ENCODE results near the gene ANGPTL4. TPM values are rescaled to one million over a fixed set of nuclear protein-coding genes. Genes with fewer than 3 reads are reported as not detected.
A peak's percentile ranks its signal among the peaks of the same experiment; 100 is the strongest.

The ANGPTL4 gene
- total and polyA plus RNA-seq, 2 of the 13 experiments (the other 11 are each of a cell fraction or from before 2014, with no cell fraction given) = 0.80 to 21.7 TPM

- TF ChIP-seq MAFG (CRISPR knock-in tag; IDR thresholded peaks at IDR 0.05) = no peak
- TF ChIP-seq ZNF678 (CRISPR knock-in tag; IDR thresholded peaks at IDR 0.05) = no peak
- no peak for TF ChIP-seq PCBP2 (optimal IDR thresholded peaks at IDR 0.05; ENCODE audit: low read depth, low read length, poor library complexity, severe bottlenecking)
- TF ChIP-seq TEAD3 (CRISPR knock-in tag; optimal IDR thresholded peaks at IDR 0.05; ENCODE audit: borderline replicate concordance) = peak; percentile 69
- TF ChIP-seq RFXANK (CRISPR knock-in tag; IDR thresholded peaks at IDR 0.05) = no peak
- peak; percentile 55; the same call in 1 of the 2 replicates for TF ChIP-seq ARID4A (CRISPR knock-in tag; IDR thresholded peaks at IDR 0.05; ENCODE audit: borderline replicate concordance)
- peak; percentile 85; the same call in 1 of the 2 replicates for TF ChIP-seq ZFP36L1 (CRISPR knock-in tag; IDR thresholded peaks at IDR 0.05)
- TF ChIP-seq ZBTB21 (CRISPR knock-in tag; IDR thresholded peaks at IDR 0.05) = 0 out of 2 replicates have a peak, but pooled peaks have one; percentile 38
- TF ChIP-seq, protein P1, sequence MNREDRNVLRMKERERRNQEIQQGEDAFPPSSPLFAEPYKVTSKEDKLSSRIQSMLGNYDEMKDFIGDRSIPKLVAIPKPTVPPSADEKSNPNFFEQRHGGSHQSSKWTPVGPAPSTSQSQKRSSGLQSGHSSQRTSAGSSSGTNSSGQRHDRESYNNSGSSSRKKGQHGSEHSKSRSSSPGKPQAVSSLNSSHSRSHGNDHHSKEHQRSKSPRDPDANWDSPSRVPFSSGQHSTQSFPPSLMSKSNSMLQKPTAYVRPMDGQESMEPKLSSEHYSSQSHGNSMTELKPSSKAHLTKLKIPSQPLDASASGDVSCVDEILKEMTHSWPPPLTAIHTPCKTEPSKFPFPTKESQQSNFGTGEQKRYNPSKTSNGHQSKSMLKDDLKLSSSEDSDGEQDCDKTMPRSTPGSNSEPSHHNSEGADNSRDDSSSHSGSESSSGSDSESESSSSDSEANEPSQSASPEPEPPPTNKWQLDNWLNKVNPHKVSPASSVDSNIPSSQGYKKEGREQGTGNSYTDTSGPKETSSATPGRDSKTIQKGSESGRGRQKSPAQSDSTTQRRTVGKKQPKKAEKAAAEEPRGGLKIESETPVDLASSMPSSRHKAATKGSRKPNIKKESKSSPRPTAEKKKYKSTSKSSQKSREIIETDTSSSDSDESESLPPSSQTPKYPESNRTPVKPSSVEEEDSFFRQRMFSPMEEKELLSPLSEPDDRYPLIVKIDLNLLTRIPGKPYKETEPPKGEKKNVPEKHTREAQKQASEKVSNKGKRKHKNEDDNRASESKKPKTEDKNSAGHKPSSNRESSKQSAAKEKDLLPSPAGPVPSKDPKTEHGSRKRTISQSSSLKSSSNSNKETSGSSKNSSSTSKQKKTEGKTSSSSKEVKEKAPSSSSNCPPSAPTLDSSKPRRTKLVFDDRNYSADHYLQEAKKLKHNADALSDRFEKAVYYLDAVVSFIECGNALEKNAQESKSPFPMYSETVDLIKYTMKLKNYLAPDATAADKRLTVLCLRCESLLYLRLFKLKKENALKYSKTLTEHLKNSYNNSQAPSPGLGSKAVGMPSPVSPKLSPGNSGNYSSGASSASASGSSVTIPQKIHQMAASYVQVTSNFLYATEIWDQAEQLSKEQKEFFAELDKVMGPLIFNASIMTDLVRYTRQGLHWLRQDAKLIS (CRISPR knock-in tag; IDR thresholded peaks at IDR 0.05) = no peak
- TF ChIP-seq GABPA (IDR thresholded peaks at IDR 0.05; ENCODE audit: low read depth, low read length) = no peak
- TF ChIP-seq GABPA (CRISPR knock-in tag; IDR thresholded peaks at IDR 0.05; ENCODE audit: low read depth) = no peak; the same call in 1 of the 2 replicates
- TF ChIP-seq SNAI1 (CRISPR knock-in tag; IDR thresholded peaks at IDR 0.05; ENCODE audit: borderline replicate concordance) = no peak
- TF ChIP-seq ISX (CRISPR knock-in tag; conservative IDR thresholded peaks at IDR 0.05) = no peak
- TF ChIP-seq MBNL3 (CRISPR knock-in tag; conservative IDR thresholded peaks at IDR 0.05) = no peak
- no peak for TF ChIP-seq TRIM24 (CRISPR knock-in tag; IDR thresholded peaks at IDR 0.05)
- TF ChIP-seq MXD1 (CRISPR knock-in tag; IDR thresholded peaks at IDR 0.05) = no peak
- TF ChIP-seq SIX1 (CRISPR knock-in tag; IDR thresholded peaks at IDR 0.05; ENCODE audit: borderline replicate concordance) = peak; percentile 82; the same call in 1 of the 2 replicates
- peak; percentile 42; the same call in 1 of the 2 replicates for TF ChIP-seq HIVEP1 (CRISPR knock-in tag; IDR thresholded peaks at IDR 0.05)
- no peak for TF ChIP-seq TEF (CRISPR knock-in tag; IDR thresholded peaks at IDR 0.05)
- TF ChIP-seq ZNF616 (CRISPR knock-in tag; IDR thresholded peaks at IDR 0.05; ENCODE audit: low read depth) = 0 out of 2 replicates have a peak, but pooled peaks have one; percentile 57
- no peak for TF ChIP-seq RARG (CRISPR knock-in tag; IDR thresholded peaks at IDR 0.05; ENCODE audit: low read depth)
Observed at GRCh38 chr19:8373867-8374813, 10.2 kb downstream of the ANGPTL4 start (continued).
